HG03095 (cell line): Measurements from ENCODE around the gene SLITRK1.

Experiments
- ATAC-seq: cut with Tn5 transposase; IDR thresholded peaks from one replicate; pipeline ENCODE4 v1.9.1; 2021; ENCODE audit warnings: moderate library complexity; ENCODE audit not compliant: unreplicated experiment

SLITRK1 gene

GRCh38 chr13:83867708-83868107 lies 14.6 kb downstream of the SLITRK1 start:
- no peak for ATAC-seq

DNA sequence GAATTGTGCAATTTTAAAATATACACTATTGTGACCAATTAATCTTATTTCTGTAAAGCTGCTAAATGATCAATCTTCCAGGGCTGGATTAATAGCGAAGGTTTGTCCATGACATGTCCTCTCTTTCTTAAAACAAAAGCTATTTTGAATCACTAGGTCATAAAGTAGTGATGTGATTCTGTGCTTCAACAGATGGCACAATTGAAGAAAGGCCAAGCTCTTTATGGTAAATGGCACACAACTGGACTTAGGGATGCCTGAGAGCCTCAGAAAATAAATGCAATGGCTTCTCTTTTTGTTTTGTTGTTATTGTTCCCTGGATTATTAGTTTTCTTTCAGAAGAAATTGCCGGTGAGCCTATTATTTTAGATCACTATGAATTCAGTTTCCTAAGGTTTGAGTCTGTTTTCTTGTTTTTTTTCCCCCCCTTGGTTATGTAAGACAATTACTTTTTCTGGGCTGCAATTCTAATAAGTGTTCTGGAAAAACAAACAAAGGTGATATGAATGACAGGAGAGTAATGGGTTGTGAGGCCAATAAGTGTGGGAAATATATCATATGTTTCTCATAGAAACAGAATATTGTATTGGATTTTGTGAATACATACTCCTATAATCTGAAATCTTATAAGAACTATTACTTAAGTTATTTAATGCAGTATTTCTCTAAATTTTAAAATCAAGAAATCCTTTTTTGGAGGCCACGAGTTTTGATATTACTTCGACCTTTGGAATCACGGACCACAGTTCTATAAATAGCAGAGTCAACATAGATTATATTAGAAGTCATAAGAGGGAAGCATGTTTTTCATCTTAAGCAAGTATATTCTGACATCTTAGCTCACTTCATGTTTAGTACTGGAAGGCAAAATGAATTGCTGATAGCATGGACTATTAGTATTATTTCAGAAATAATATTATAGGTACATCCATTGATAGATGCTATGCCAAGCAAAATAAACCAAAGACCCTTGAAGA lies 16.8 kb downstream of the SLITRK1 start:
- ATAC-seq = no peak

GRCh38 chr13:83853771-83854170 lies 28.5 kb downstream of the SLITRK1 start:
- no peak for ATAC-seq

DNA sequence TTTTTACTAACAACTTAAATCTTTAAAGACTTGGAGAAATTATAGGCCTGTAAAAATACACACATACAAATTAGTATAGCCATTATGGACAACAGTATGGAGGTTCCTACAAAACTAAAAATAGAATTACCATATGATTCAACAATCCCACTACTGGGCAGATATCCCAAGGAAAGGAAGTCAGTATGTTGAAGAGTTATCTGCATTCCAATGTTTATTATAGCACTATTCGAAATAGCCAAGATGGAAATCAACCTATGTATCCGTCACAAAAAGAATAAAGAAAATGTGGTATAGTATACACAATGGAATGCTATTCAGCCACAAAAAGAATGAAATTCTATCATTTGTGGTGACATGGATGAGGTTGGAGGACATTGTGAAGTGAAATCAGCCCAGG lies 37.2 kb downstream of the SLITRK1 start:
- ATAC-seq = no peak

- no peak for ATAC-seq
Measured at GRCh38 chr13:83839146-83839545, 43.1 kb downstream of the SLITRK1 start.

DNA sequence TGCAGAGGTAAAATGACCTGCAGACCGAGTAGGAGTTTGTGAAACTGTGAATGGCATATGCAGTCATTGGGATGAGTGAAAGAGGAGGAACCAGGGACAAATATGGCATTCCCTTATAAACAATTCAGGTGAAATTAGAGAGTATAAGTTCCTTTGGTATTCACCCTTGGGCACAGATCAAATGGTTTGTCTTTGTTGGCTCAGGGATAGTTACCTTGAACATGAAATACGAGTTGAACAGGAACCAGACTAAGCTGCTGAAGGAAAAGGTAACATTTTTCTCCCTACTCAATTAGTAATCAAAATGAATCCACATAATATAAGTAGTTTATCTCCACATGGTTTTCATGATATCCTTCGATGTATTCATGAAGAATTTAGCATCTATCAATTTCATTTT lies 50.5 kb downstream of the SLITRK1 start:
- no peak for ATAC-seq

DNA sequence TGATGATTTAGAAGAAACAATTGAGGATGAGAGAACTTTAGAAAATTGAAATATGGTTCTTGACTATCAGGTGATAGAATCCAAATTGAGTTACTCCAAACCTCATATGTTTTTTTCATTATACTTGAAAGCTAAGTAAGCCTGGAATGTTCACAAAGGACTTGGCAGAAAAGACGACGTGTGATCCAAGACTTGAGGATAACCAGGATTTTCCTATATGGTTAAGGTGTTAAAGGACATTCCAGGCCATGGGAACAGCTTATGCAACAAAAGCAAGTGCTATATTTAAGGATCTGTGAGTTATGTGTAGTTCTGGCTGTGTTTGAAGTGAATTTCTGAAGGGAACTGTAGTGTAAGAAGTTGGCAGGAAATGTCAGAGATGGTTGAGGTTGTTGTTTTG lies 52.5 kb downstream of the SLITRK1 start:
- ATAC-seq = no peak

DNA sequence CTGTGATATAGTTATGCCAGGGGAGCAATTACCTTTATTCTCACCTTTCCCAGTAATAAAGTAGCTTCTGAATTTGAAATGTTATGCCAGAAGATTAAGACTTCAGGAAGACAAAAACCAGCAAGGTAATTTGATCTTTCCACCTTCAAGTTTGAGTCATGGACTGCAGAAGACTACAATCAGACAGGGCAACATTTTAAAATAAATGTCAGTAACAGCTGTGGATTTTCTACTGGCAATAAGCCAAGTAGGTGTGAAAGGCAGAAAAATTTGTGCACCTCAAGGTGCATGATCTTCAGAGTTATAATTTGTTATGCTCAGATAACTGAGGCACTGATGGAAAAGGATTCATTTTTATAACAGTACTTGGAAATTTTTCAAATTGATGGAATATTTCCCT lies 54.9 kb downstream of the SLITRK1 start:
- ATAC-seq = no peak
